PFSK-1 (cell line): ENCODE data around the gene PHYHD1.

Experiments used
- FOXP2 ChIP-seq: optimal IDR thresholded peaks from 2 replicates; pipeline ENCODE3; 2011; ENCODE audit warnings: borderline replicate concordance, control low read depth, inconsistent platforms; ENCODE audit not compliant: insufficient read depth; ENCODE audit errors: extremely low read length, extremely low read depth
- POLR2AphosphoS5 ChIP-seq: IDR thresholded peaks from 2 replicates; pipeline ENCODE4 v1.6.1; 2012; ENCODE audit warnings: low read depth, mild to moderate bottlenecking, control low read depth, low read length, moderate library complexity
- SIN3A ChIP-seq: IDR thresholded peaks from 2 replicates; pipeline ENCODE4 v1.6.1; 2012; ENCODE audit warnings: mild to moderate bottlenecking, low read length, moderate library complexity, borderline replicate concordance; ENCODE audit not compliant: insufficient read depth
- TAF1 ChIP-seq: IDR thresholded peaks from 2 replicates; pipeline ENCODE4 v1.6.1; 2012; ENCODE audit warnings: low read length, control low read depth, borderline replicate concordance; ENCODE audit not compliant: insufficient read depth
- TF ChIP-seq, protein P1 (sequence below), 2 experiments: IDR thresholded peaks; 2 replicates each; pipeline versions ENCODE4 v1.6.1 to v1.8.0; 2011 to 2012; ENCODE audit warnings: low read depth in 2 of 2, low read length in 2 of 2, control low read depth in 1 of 2, inconsistent platforms in 1 of 2, mild to moderate bottlenecking in 1 of 2, moderate library complexity in 1 of 2; ENCODE audit not compliant: insufficient read depth in 1 of 2

PHYHD1 gene

DNA sequence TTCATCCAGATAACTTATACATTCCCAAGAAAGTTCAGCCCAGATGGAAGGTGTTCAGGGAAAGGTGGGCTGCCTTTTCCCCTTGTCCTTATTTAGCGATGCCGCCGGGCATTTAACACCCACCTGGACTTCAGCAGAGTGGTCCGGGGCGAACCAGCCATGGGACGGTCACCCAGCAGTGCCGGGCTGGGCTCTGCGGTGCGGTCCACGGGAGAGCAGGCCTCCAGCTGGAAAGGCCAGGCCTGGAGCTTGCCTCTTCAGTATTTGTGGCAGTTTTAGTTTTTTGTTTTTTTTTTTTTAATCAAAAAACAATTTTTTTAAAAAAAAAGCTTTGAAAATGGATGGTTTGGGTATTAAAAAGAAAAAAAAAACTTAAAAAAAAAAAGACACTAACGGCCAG is 4.0 kb upstream of the PHYHD1 start:
- TF ChIP-seq POLR2AphosphoS5 (no peak), TAF1 (no peak), SIN3A (no peak), FOXP2 (no peak)
- TF ChIP-seq, protein P1, sequence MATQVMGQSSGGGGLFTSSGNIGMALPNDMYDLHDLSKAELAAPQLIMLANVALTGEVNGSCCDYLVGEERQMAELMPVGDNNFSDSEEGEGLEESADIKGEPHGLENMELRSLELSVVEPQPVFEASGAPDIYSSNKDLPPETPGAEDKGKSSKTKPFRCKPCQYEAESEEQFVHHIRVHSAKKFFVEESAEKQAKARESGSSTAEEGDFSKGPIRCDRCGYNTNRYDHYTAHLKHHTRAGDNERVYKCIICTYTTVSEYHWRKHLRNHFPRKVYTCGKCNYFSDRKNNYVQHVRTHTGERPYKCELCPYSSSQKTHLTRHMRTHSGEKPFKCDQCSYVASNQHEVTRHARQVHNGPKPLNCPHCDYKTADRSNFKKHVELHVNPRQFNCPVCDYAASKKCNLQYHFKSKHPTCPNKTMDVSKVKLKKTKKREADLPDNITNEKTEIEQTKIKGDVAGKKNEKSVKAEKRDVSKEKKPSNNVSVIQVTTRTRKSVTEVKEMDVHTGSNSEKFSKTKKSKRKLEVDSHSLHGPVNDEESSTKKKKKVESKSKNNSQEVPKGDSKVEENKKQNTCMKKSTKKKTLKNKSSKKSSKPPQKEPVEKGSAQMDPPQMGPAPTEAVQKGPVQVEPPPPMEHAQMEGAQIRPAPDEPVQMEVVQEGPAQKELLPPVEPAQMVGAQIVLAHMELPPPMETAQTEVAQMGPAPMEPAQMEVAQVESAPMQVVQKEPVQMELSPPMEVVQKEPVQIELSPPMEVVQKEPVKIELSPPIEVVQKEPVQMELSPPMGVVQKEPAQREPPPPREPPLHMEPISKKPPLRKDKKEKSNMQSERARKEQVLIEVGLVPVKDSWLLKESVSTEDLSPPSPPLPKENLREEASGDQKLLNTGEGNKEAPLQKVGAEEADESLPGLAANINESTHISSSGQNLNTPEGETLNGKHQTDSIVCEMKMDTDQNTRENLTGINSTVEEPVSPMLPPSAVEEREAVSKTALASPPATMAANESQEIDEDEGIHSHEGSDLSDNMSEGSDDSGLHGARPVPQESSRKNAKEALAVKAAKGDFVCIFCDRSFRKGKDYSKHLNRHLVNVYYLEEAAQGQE (IDR thresholded peaks at IDR 0.05; ENCODE audit: insufficient read depth in 1 of 2, low read depth in 2 of 2, low read length in 2 of 2): no peak

DNA sequence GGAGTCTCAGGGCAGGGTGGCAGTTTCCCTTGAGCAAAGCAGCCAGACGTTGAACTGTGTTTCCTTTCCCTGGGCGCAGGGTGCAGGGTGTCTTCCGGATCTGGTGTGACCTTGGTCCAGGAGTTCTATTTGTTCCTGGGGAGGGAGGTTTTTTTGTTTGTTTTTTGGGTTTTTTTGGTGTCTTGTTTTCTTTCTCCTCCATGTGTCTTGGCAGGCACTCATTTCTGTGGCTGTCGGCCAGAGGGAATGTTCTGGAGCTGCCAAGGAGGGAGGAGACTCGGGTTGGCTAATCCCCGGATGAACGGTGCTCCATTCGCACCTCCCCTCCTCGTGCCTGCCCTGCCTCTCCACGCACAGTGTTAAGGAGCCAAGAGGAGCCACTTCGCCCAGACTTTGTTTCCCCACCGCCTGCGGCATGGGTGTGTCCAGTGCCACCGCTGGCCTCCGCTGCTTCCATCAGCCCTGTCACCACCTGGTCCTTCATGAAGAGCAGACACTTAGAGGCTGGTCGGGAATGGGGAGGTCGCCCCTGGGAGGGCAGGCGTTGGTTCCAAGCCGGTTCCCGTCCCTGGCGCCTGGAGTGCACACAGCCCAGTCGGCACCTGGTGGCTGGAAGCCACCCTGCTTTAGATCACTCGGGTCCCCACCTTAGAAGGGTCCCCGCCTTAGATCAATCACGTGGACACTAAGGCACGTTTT is 3.5 kb upstream of the PHYHD1 start:
- TF ChIP-seq FOXP2 (no peak), TAF1 (no peak), POLR2AphosphoS5 (no peak), SIN3A (no peak)
- TF ChIP-seq, protein P1 (IDR thresholded peaks at IDR 0.05; ENCODE audit: insufficient read depth in 1 of 2, low read depth in 2 of 2, low read length in 2 of 2): no peak

DNA sequence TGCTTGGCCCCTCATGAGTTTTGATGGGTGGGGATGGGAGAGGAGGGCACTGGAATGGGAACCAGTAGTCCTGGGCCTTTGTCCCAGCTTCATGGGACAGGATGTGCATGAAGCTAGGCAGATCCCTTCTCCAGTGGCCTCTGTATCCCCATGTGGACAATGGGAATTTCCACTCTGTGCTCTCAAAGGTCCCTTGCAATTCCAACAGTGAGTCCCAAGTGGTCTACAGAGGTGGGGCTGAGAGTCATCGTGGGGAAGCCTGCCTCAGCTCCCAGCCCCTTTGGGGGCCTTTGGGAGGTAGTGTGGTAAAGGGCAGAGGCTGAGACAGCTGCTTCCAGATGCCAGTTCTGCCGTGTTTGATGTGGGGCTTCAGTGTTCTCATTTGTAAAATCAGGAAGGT is 1.9 kb upstream of the PHYHD1 start:
- TF ChIP-seq POLR2AphosphoS5 (no peak), FOXP2 (no peak), SIN3A (no peak), TAF1 (no peak)
- TF ChIP-seq, protein P1 (IDR thresholded peaks at IDR 0.05; ENCODE audit: insufficient read depth in 1 of 2, low read depth in 2 of 2, low read length in 2 of 2): no peak

- TF ChIP-seq TAF1 (no peak), FOXP2 (no peak), SIN3A (no peak), POLR2AphosphoS5 (no peak)
- TF ChIP-seq, protein P1 (IDR thresholded peaks at IDR 0.05; ENCODE audit: insufficient read depth in 1 of 2, low read depth in 2 of 2, low read length in 2 of 2): no peak
These were observed 1.2 kb upstream of the PHYHD1 start for GRCh38 chr9:128919402-128920089.
